HUES6 (cell line): ENCODE measurements around the gene ACTN1.

ENCODE experiments used
- H3K27ac ChIP-seq: 2 replicates; pipeline ENCODE4 v1.7.0; 2013; ENCODE audit warnings: low read depth, mild to moderate bottlenecking, low read length, inconsistent platforms
- H3K27me3 ChIP-seq: 2 replicates; pipeline ENCODE4 v1.6.1; 2013; ENCODE audit warnings: low read length; ENCODE audit not compliant: control insufficient read depth, insufficient read depth
- H3K36me3 ChIP-seq: 2 replicates; pipeline ENCODE4 v1.6.1; 2013; ENCODE audit warnings: low read length; ENCODE audit not compliant: control insufficient read depth, insufficient read depth
- H3K4me1 ChIP-seq: 2 replicates; pipeline ENCODE4 v1.6.1; 2013; ENCODE audit warnings: low read length; ENCODE audit not compliant: control insufficient read depth, insufficient read depth
- H3K4me3 ChIP-seq: 2 replicates; pipeline ENCODE4 v1.5.1; 2013; ENCODE audit warnings: low read depth, low read length
- H3K9ac ChIP-seq: one replicate; pipeline ENCODE4 v1.6.1; 2013; ENCODE audit warnings: mild to moderate bottlenecking, low read length
- H3K9me3 ChIP-seq: 2 replicates; pipeline ENCODE4 v1.6.1; 2013; ENCODE audit warnings: low read depth, low read length; ENCODE audit not compliant: control insufficient read depth, insufficient read depth

The ACTN1 gene

GRCh38 chr14:68986225-68986624 is 7.1 kb upstream of the ACTN1 start:
- Histone ChIP-seq H3K9me3 (no peaks in the 10 kb centered on the region), H3K4me1 (peaks cover 8% of the 10 kb centered on the region), H3K4me3 (no peak overlapping the region), H3K27me3 (no peaks in the 10 kb centered on the region; the same call in 1 of the 2 replicates), H3K9ac (no peak overlapping the region), H3K36me3 (no peaks in the 10 kb centered on the region), H3K27ac (no peak overlapping the region)

GRCh38 chr14:68984686-68985085 is 5.6 kb upstream of the ACTN1 start:
- H3K9me3 ChIP-seq = no peaks in the 10 kb centered on the region
- H3K27ac ChIP-seq = no peak overlapping the region
- H3K9ac ChIP-seq = no peak overlapping the region
- H3K4me3 ChIP-seq = no peak overlapping the region
- no peaks in the 10 kb centered on the region for H3K36me3 ChIP-seq
- H3K27me3 ChIP-seq = no peaks in the 10 kb centered on the region; the same call in 1 of the 2 replicates
- peaks cover 18% of the 10 kb centered on the region for H3K4me1 ChIP-seq

GRCh38 chr14:68983191-68983590 is 4.1 kb upstream of the ACTN1 start:
- Histone ChIP-seq H3K27ac (no peak overlapping the region), H3K4me3 (no peak overlapping the region), H3K9ac (no peak overlapping the region), H3K27me3 (no peaks in the 10 kb centered on the region; the same call in 1 of the 2 replicates), H3K4me1 (peaks cover 18% of the 10 kb centered on the region), H3K36me3 (no peaks in the 10 kb centered on the region), H3K9me3 (no peaks in the 10 kb centered on the region)

- Histone ChIP-seq H3K9me3 (no peaks in the 10 kb centered on the region), H3K9ac (no peak overlapping the region), H3K4me1 (peaks cover 13% of the 10 kb centered on the region), H3K36me3 (no peaks in the 10 kb centered on the region), H3K27ac (no peak overlapping the region), H3K4me3 (no peak overlapping the region), H3K27me3 (no peaks in the 10 kb centered on the region; the same call in 1 of the 2 replicates)
Observed at GRCh38 chr14:68982581-68982980, 3.5 kb upstream of the ACTN1 start.

GRCh38 chr14:68981539-68981976 is 2.5 kb upstream of the ACTN1 start:
- Histone ChIP-seq H3K27me3 (no peaks in the 10 kb centered on the region; the same call in 1 of the 2 replicates), H3K4me1 (peaks cover 21% of the 10 kb centered on the region), H3K36me3 (peaks cover 3% of the 10 kb centered on the region; the same call in 1 of the 2 replicates), H3K9ac (no peak overlapping the region), H3K9me3 (no peaks in the 10 kb centered on the region), H3K4me3 (no peak overlapping the region), H3K27ac (no peak overlapping the region)

- Histone ChIP-seq H3K9ac (no peak overlapping the region), H3K4me1 (peaks cover 25% of the 10 kb centered on the region), H3K27me3 (no peaks in the 10 kb centered on the region; the same call in 1 of the 2 replicates), H3K9me3 (no peaks in the 10 kb centered on the region), H3K4me3 (no peak overlapping the region), H3K36me3 (peaks cover 7% of the 10 kb centered on the region; the same call in 1 of the 2 replicates), H3K27ac (no peak overlapping the region)
Observed at GRCh38 chr14:68981139-68981538, 2.0 kb upstream of the ACTN1 start.

GRCh38 chr14:68979722-68980451 is 785 bp upstream of the ACTN1 start:
- H3K27ac ChIP-seq = peak overlapping the region; percentile 91; the same call in 1 of the 2 replicates
- no peaks in the 10 kb centered on the region for H3K9me3 ChIP-seq
- H3K36me3 ChIP-seq = peaks cover 19% of the 10 kb centered on the region
- peak overlapping the region; percentile 86 for H3K4me3 ChIP-seq
- peaks cover 34% of the 10 kb centered on the region for H3K4me1 ChIP-seq
- H3K9ac ChIP-seq = peak overlapping the region; percentile 89
- no peaks in the 10 kb centered on the region; the same call in 1 of the 2 replicates for H3K27me3 ChIP-seq

- H3K9me3 ChIP-seq = peaks cover 4% of the 10 kb centered on the region; the same call in 1 of the 2 replicates
- H3K27ac ChIP-seq = peak overlapping the region; percentile 98
- peaks cover 33% of the 10 kb centered on the region for H3K36me3 ChIP-seq
- peak overlapping the region; percentile 86 for H3K4me3 ChIP-seq
- peaks cover 34% of the 10 kb centered on the region for H3K4me1 ChIP-seq
- no peaks in the 10 kb centered on the region; the same call in 1 of the 2 replicates for H3K27me3 ChIP-seq
- H3K9ac ChIP-seq = peak overlapping the region; percentile 99
Observed at GRCh38 chr14:68978172-68978911, 760 bp downstream of the ACTN1 start.

GRCh38 chr14:68977718-68978171 is 1.4 kb downstream of the ACTN1 start:
- Histone ChIP-seq H3K9ac (peak overlapping the region; percentile 99), H3K36me3 (peaks cover 39% of the 10 kb centered on the region), H3K4me3 (peak overlapping the region; percentile 86), H3K4me1 (peaks cover 34% of the 10 kb centered on the region), H3K27ac (peak overlapping the region; percentile 98), H3K27me3 (no peaks in the 10 kb centered on the region; the same call in 1 of the 2 replicates), H3K9me3 (peaks cover 4% of the 10 kb centered on the region; the same call in 1 of the 2 replicates)

GRCh38 chr14:68977180-68977717 is 1.9 kb downstream of the ACTN1 start:
- Histone ChIP-seq H3K36me3 (peaks cover 43% of the 10 kb centered on the region), H3K27ac (peak overlapping the region; percentile 98; the same call in 1 of the 2 replicates), H3K9ac (peak overlapping the region; percentile 99), H3K4me3 (peak overlapping the region; percentile 86), H3K27me3 (no peaks in the 10 kb centered on the region; the same call in 1 of the 2 replicates), H3K4me1 (peaks cover 34% of the 10 kb centered on the region), H3K9me3 (peaks cover 4% of the 10 kb centered on the region; the same call in 1 of the 2 replicates)
